Brain pericyte (primary cell): ENCODE results near the gene HIP1.
"Not testable (repeated sequence)": the region's sequence is repeated elsewhere in the genome, so short reads cannot be mapped to it uniquely, and the experiment has no call there.

Experiments
- DNase-seq: peaks from one replicate; pipeline ENCODE4 v3.0.0-alpha.2; 2012; ENCODE audit warnings: low read depth, low spot score

The HIP1 gene

GRCh38 chr7:75739796-75740672 is 1.3 kb upstream of the HIP1 start:
- no peak for DNase-seq

GRCh38 chr7:75738975-75739795 is 444 bp upstream of the HIP1 start:
- peak; percentile 94 for DNase-seq

GRCh38 chr7:75737856-75738603 is 711 bp downstream of the HIP1 start:
- DNase-seq = no peak

- DNase-seq = no peak
Observed at GRCh38 chr7:75735581-75736350, 3.0 kb downstream of the HIP1 start.

GRCh38 chr7:75734586-75735458 is 3.9 kb downstream of the HIP1 start:
- no peak for DNase-seq

GRCh38 chr7:75732764-75733630 is 5.7 kb downstream of the HIP1 start:
- no peak for DNase-seq

GRCh38 chr7:75732016-75732521 is 6.7 kb downstream of the HIP1 start:
- DNase-seq = no peak

- DNase-seq = no peak
Observed at GRCh38 chr7:75729851-75730274, 8.9 kb downstream of the HIP1 start.

- DNase-seq = no peak
Observed at GRCh38 chr7:75727881-75728593, 10.7 kb downstream of the HIP1 start.

GRCh38 chr7:75727351-75727750 is 11.4 kb downstream of the HIP1 start:
- DNase-seq = not testable (repeated sequence)

- no peak for DNase-seq
Observed at GRCh38 chr7:75725306-75725705, 13.4 kb downstream of the HIP1 start.

- DNase-seq = no peak
Observed at GRCh38 chr7:75723444-75723843, 15.3 kb downstream of the HIP1 start.

GRCh38 chr7:75722373-75722772 is 16.4 kb downstream of the HIP1 start:
- no peak for DNase-seq

- DNase-seq = not testable (repeated sequence)
Observed at GRCh38 chr7:75721922-75722321, 16.8 kb downstream of the HIP1 start.

GRCh38 chr7:75721426-75721825 is 17.3 kb downstream of the HIP1 start:
- no peak for DNase-seq

GRCh38 chr7:75719626-75720025 is 19.1 kb downstream of the HIP1 start:
- no peak for DNase-seq

GRCh38 chr7:75718390-75719031 is 20.2 kb downstream of the HIP1 start:
- no peak for DNase-seq

GRCh38 chr7:75717746-75718145 is 21.0 kb downstream of the HIP1 start:
- not testable (repeated sequence) for DNase-seq
